Skeletal muscle satellite cell (primary cell): ENCODE measurements around the gene RAB11FIP2.

Experiments used
- H3K27me3 ChIP-seq: 2 replicates; pipeline ENCODE4 v1.7.0; 2013; ENCODE audit warnings: low read length; ENCODE audit not compliant: control insufficient read depth, insufficient read depth
- H3K36me3 ChIP-seq: 2 replicates; pipeline ENCODE4 v1.7.0; 2013; ENCODE audit warnings: mild to moderate bottlenecking, control low read depth, low read length; ENCODE audit not compliant: insufficient read depth
- H3K4me1 ChIP-seq: 2 replicates; pipeline ENCODE4 v1.7.0; 2013; ENCODE audit warnings: low read length; ENCODE audit not compliant: control insufficient read depth, insufficient read depth
- H3K4me2 ChIP-seq: 2 replicates; pipeline ENCODE4 v1.7.0; 2013; ENCODE audit warnings: mild to moderate bottlenecking, low read length
- H3K4me3 ChIP-seq: 2 replicates; pipeline ENCODE4 v1.7.0; 2013; ENCODE audit warnings: low read length
- H3K9ac ChIP-seq: 2 replicates; pipeline ENCODE4 v1.7.0; 2013; ENCODE audit warnings: mild to moderate bottlenecking, low read depth, low read length, moderate library complexity
- H3K9me3 ChIP-seq: replicated peaks from 2 replicates; pipeline ENCODE4 v1.7.0; 2013; ENCODE audit warnings: mild to moderate bottlenecking, control low read depth, low read length

The RAB11FIP2 gene

GRCh38 chr10:118033905-118034304 is 12.8 kb downstream of the RAB11FIP2 start:
- Histone ChIP-seq H3K9ac (no peak overlapping the region), H3K4me2 (no peak overlapping the region), H3K4me3 (no peak overlapping the region), H3K36me3 (peaks cover 7% of the 10 kb centered on the region), H3K27me3 (no peaks in the 10 kb centered on the region), H3K9me3 (no peaks in the 10 kb centered on the region), H3K4me1 (peaks cover 21% of the 10 kb centered on the region)

- Histone ChIP-seq H3K9me3 (no peaks in the 10 kb centered on the region), H3K27me3 (no peaks in the 10 kb centered on the region), H3K4me1 (peaks cover 21% of the 10 kb centered on the region), H3K36me3 (peaks cover 5% of the 10 kb centered on the region), H3K4me2 (no peak overlapping the region), H3K4me3 (no peak overlapping the region), H3K9ac (no peak overlapping the region)
Observed at GRCh38 chr10:118032564-118032963, 14.2 kb downstream of the RAB11FIP2 start.

GRCh38 chr10:118031351-118032075 is 15.2 kb downstream of the RAB11FIP2 start:
- Histone ChIP-seq H3K9me3 (no peaks in the 10 kb centered on the region), H3K4me3 (no peak overlapping the region), H3K27me3 (no peaks in the 10 kb centered on the region), H3K9ac (no peak overlapping the region), H3K36me3 (peaks cover 5% of the 10 kb centered on the region), H3K4me2 (no peak overlapping the region), H3K4me1 (peaks cover 15% of the 10 kb centered on the region)

GRCh38 chr10:118028619-118029018 is 18.1 kb downstream of the RAB11FIP2 start:
- Histone ChIP-seq H3K4me2 (no peak overlapping the region), H3K9me3 (no peaks in the 10 kb centered on the region), H3K4me1 (peaks cover 5% of the 10 kb centered on the region), H3K4me3 (no peak overlapping the region), H3K27me3 (no peaks in the 10 kb centered on the region), H3K9ac (no peak overlapping the region), H3K36me3 (no peaks in the 10 kb centered on the region)

- no peaks in the 10 kb centered on the region for H3K27me3 ChIP-seq
- no peaks in the 10 kb centered on the region for H3K9me3 ChIP-seq
- H3K4me2 ChIP-seq = no peak overlapping the region
- H3K36me3 ChIP-seq = no peaks in the 10 kb centered on the region
- H3K4me1 ChIP-seq = peaks cover 5% of the 10 kb centered on the region
- no peak overlapping the region for H3K4me3 ChIP-seq
- no peak overlapping the region for H3K9ac ChIP-seq
Observed at GRCh38 chr10:118027397-118027796, 19.3 kb downstream of the RAB11FIP2 start.

- Histone ChIP-seq H3K4me3 (no peak overlapping the region), H3K4me1 (peaks cover 5% of the 10 kb centered on the region), H3K27me3 (no peaks in the 10 kb centered on the region), H3K4me2 (no peak overlapping the region), H3K36me3 (no peaks in the 10 kb centered on the region), H3K9me3 (no peaks in the 10 kb centered on the region), H3K9ac (no peak overlapping the region)
Observed at GRCh38 chr10:118026936-118027335, 19.8 kb downstream of the RAB11FIP2 start.

- H3K27me3 ChIP-seq = no peaks in the 10 kb centered on the region
- H3K4me2 ChIP-seq = no peak overlapping the region
- no peaks in the 10 kb centered on the region for H3K9me3 ChIP-seq
- H3K4me1 ChIP-seq = no peaks in the 10 kb centered on the region
- no peak overlapping the region for H3K9ac ChIP-seq
- H3K36me3 ChIP-seq = no peaks in the 10 kb centered on the region
- H3K4me3 ChIP-seq = no peak overlapping the region
Observed at GRCh38 chr10:118020365-118020764, 26.4 kb downstream of the RAB11FIP2 start.

GRCh38 chr10:118017850-118018249 is 28.9 kb downstream of the RAB11FIP2 start:
- H3K4me1 ChIP-seq = no peaks in the 10 kb centered on the region
- H3K36me3 ChIP-seq = peaks cover 5% of the 10 kb centered on the region
- no peaks in the 10 kb centered on the region for H3K27me3 ChIP-seq
- no peak overlapping the region for H3K4me2 ChIP-seq
- H3K9me3 ChIP-seq = no peaks in the 10 kb centered on the region
- H3K9ac ChIP-seq = no peak overlapping the region
- no peak overlapping the region for H3K4me3 ChIP-seq

- Histone ChIP-seq H3K4me2 (no peak overlapping the region), H3K9ac (no peak overlapping the region), H3K36me3 (peaks cover 5% of the 10 kb centered on the region), H3K4me1 (no peaks in the 10 kb centered on the region), H3K4me3 (no peak overlapping the region), H3K27me3 (no peaks in the 10 kb centered on the region), H3K9me3 (no peaks in the 10 kb centered on the region)
Observed at GRCh38 chr10:118017071-118017740, 29.5 kb downstream of the RAB11FIP2 start.

GRCh38 chr10:118012952-118013525 is 33.7 kb downstream of the RAB11FIP2 start:
- H3K4me1 ChIP-seq = no peaks in the 10 kb centered on the region
- H3K36me3 ChIP-seq = peaks cover 8% of the 10 kb centered on the region
- no peak overlapping the region for H3K4me3 ChIP-seq
- no peaks in the 10 kb centered on the region for H3K9me3 ChIP-seq
- H3K9ac ChIP-seq = no peak overlapping the region
- no peaks in the 10 kb centered on the region for H3K27me3 ChIP-seq
- H3K4me2 ChIP-seq = no peak overlapping the region

GRCh38 chr10:118007773-118008172 is 39.0 kb downstream of the RAB11FIP2 start:
- H3K9me3 ChIP-seq = no peaks in the 10 kb centered on the region
- no peaks in the 10 kb centered on the region for H3K27me3 ChIP-seq
- H3K36me3 ChIP-seq = peaks cover 7% of the 10 kb centered on the region
- no peak overlapping the region for H3K4me3 ChIP-seq
- no peak overlapping the region for H3K4me2 ChIP-seq
- H3K4me1 ChIP-seq = no peaks in the 10 kb centered on the region
- no peak overlapping the region for H3K9ac ChIP-seq
